Body of pancreas (tissue), 4 donors: Measurements from ENCODE around the gene WDR33. TPM values are rescaled to one million over a fixed set of nuclear protein-coding genes. Genes with fewer than 3 reads are reported as not detected.

Experiments
- ATAC-seq: fragments of 150-250 bp; one replicate; pipeline ENCODE4 v1.9.1; 2016
- DNase-seq, 4 donors: peaks; one replicate each; pipeline ENCODE4 v3.0.0-alpha.2; 2019
- H3K27ac ChIP-seq, 4 donors: fragments of 200-600 bp; sonication (generic); 1 replicate in 3 of 4; 2 replicates in 1 of 4; pipeline versions ENCODE4 v1.5.1 to v1.6.1; 2016 to 2019; ENCODE audit warnings: mild to moderate bottlenecking in 1 of 4, mixed read lengths in 1 of 4, moderate library complexity in 1 of 4
- H3K27me3 ChIP-seq, 2 donors: fragments of 200-600 bp; sonication (generic); one replicate each; pipeline ENCODE4 v1.6.0; 2016; ENCODE audit warnings: mild to moderate bottlenecking in 1 of 2
- H3K36me3 ChIP-seq, 2 donors: fragments of 200-600 bp; sonication (generic); replicated peaks in 1 of 2; 2 replicates each; pipeline ENCODE4 v1.5.1; 2016; ENCODE audit warnings: low read depth in 2 of 2; ENCODE audit not compliant: insufficient read depth in 1 of 2
- H3K4me1 ChIP-seq: fragments of 200-600 bp; sonication (generic); one replicate; pipeline ENCODE4 v1.6.0; 2016
- H3K4me3 ChIP-seq, 2 donors: fragments of 200-600 bp; sonication (generic); 1 replicate in 1 of 2; 2 replicates in 1 of 2; pipeline ENCODE4 v1.5.1; 2016 to 2019
- H3K9me3 ChIP-seq, 3 donors: fragments of 200-600 bp; sonication (generic); 1 replicate in 2 of 3; 2 replicates in 1 of 3; pipeline ENCODE4 v1.5.1; 2016
- POLR2A ChIP-seq, 3 donors: fragments of 450-650 bp; IDR thresholded peaks; one replicate each; pipeline ENCODE4 v1.6.1; 2016; ENCODE audit warnings: antibody characterized with exemption in 3 of 3, mild to moderate bottlenecking in 2 of 3
- WGBS, 2 donors: methylation state at CpG; one replicate each; pipeline ENCODE4 v1.1.5; 2017; 5-methylcytosine and 5-hydroxymethylcytosine counted together
- intact Hi-C: fragments of 100-400 bp; cut with DNase I; formaldehyde crosslinking; loops from one replicate; pipeline ENCODE4 v1.15.1; 2023
- total RNA-seq, 2 donors: library from RNA; depleted of rRNA; stranded (reverse); fragments of >200 nt; gene quantifications; one replicate each; pipeline ENCODE4 v1.1.0, GENCODE V29; 2016
- TF ChIP-seq, protein P1 (sequence below), 7 experiments: fragments of 450-650 bp in 4 of 7; fragments of 200-600 bp in 3 of 7; sonication (generic) in 3 of 7; IDR thresholded peaks; one replicate each; pipeline ENCODE4 v1.5.1; 2016 to 2019; ENCODE audit warnings: antibody characterized with exemption in 7 of 7

WDR33 gene
- total RNA-seq, 2 donors from 2014 or later: 31.6 to 37.1 TPM

DNA sequence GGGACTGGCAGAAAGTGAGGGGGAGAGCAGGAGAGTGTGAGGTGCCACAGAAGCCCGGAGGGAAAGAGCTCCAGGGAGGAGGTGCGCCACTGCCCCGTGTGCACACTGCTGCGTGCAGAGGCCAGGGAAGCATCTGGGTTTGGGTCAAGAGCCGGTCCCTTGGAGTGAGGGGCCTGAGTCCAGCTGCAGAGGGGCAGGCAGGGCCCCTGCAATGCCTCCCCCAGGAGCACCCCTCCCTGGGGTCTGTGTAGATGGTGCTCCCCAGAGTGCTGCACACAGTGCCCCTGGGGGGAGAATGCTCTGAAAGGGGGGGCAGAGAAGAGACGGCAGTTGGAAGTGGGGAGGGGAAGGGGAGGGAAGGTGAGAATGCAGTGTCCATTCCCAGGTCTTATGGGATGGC, 132.0 kb downstream of the WDR33 start:
- no peaks in the 10 kb centered on the region for H3K36me3 ChIP-seq
- H3K4me3 ChIP-seq: no peak overlapping the region
- peaks cover 26% of the 10 kb centered on the region for H3K4me1 ChIP-seq
- no peak for DNase-seq
- peaks cover 0 to 6% of the 10 kb centered on the region in 2 donors for H3K27me3 ChIP-seq
- intact Hi-C loops: no loop called here
- no peak for TF ChIP-seq POLR2A (IDR thresholded peaks at IDR 0.05)
- TF ChIP-seq, protein P1, sequence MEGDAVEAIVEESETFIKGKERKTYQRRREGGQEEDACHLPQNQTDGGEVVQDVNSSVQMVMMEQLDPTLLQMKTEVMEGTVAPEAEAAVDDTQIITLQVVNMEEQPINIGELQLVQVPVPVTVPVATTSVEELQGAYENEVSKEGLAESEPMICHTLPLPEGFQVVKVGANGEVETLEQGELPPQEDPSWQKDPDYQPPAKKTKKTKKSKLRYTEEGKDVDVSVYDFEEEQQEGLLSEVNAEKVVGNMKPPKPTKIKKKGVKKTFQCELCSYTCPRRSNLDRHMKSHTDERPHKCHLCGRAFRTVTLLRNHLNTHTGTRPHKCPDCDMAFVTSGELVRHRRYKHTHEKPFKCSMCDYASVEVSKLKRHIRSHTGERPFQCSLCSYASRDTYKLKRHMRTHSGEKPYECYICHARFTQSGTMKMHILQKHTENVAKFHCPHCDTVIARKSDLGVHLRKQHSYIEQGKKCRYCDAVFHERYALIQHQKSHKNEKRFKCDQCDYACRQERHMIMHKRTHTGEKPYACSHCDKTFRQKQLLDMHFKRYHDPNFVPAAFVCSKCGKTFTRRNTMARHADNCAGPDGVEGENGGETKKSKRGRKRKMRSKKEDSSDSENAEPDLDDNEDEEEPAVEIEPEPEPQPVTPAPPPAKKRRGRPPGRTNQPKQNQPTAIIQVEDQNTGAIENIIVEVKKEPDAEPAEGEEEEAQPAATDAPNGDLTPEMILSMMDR (IDR thresholded peaks at IDR 0.05): no peak
- WGBS, 2 donors: 81 to 84% methylated on average over 6 of the region's 6 CpGs
- no peak for ATAC-seq
- no peak overlapping the region for H3K27ac ChIP-seq
- H3K9me3 ChIP-seq: no peaks in the 10 kb centered on the region

DNA sequence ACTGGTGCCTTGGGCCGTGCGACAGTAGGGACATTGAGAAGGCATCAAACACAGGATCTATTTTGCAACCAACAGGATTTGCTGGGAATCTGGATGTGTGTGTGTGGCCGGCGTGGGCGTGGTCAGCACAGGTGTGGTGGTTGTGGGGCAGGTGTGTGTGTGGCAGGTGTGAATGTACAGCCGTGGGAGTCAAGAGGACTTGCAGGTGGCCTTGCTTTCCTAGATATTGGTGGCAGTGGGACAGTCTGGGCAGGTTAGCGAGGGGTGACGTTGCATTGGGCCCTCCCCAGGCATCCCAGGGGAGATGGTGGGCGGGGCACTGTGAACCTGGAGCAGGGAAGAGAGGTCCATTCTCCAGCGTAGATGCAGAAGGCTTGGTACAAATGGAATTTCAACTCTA, 132.4 kb downstream of the WDR33 start:
- intact Hi-C loops: no loop called here
- no peak for TF ChIP-seq POLR2A (IDR thresholded peaks at IDR 0.05)
- TF ChIP-seq, protein P1 (IDR thresholded peaks at IDR 0.05): no peak
- Histone ChIP-seq H3K27ac (no peak overlapping the region), H3K36me3 (no peaks in the 10 kb centered on the region), H3K27me3 (peaks cover 0 to 6% of the 10 kb centered on the region in 2 donors), H3K4me1 (peaks cover 21% of the 10 kb centered on the region), H3K4me3 (no peak overlapping the region), H3K9me3 (no peaks in the 10 kb centered on the region)
- ATAC-seq (no peak), DNase-seq (no peak)
- 72 to 73% methylated on average over 10 of the region's 10 CpGs for WGBS, 2 donors

DNA sequence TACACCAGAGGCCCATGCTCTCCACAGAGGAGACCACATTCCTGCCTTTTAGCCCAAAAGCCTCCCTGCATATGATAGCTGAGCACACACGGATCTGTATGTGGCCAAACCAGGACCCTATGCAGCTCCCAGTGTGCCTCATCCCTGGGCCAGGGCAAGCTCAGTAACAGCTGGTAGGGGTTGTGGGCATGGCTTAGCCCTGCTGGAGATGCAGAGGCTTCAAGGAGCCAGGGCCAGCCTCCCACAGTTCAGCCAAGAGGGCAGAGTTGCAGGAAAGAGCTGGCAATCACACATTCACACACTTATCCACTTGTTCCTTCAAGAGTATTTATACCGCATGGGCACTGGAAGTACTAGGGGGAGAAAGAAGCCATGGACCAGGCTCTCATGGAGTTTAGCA, 134.1 kb downstream of the WDR33 start:
- H3K27ac ChIP-seq: no peak overlapping the region
- DNase-seq (no peak), ATAC-seq (no peak)
- 61 to 97% methylated on average over 2 of the region's 2 CpGs for WGBS, 2 donors
- TF ChIP-seq POLR2A (IDR thresholded peaks at IDR 0.05): no peak
- TF ChIP-seq, protein P1 (IDR thresholded peaks at IDR 0.05): no peak
- H3K27me3 ChIP-seq: peaks cover 0 to 6% of the 10 kb centered on the region in 2 donors
- intact Hi-C loops: no loop called here
- H3K4me1 ChIP-seq: peaks cover 13% of the 10 kb centered on the region
- H3K36me3 ChIP-seq: no peaks in the 10 kb centered on the region
- H3K9me3 ChIP-seq: no peaks in the 10 kb centered on the region
- no peak overlapping the region for H3K4me3 ChIP-seq

DNA sequence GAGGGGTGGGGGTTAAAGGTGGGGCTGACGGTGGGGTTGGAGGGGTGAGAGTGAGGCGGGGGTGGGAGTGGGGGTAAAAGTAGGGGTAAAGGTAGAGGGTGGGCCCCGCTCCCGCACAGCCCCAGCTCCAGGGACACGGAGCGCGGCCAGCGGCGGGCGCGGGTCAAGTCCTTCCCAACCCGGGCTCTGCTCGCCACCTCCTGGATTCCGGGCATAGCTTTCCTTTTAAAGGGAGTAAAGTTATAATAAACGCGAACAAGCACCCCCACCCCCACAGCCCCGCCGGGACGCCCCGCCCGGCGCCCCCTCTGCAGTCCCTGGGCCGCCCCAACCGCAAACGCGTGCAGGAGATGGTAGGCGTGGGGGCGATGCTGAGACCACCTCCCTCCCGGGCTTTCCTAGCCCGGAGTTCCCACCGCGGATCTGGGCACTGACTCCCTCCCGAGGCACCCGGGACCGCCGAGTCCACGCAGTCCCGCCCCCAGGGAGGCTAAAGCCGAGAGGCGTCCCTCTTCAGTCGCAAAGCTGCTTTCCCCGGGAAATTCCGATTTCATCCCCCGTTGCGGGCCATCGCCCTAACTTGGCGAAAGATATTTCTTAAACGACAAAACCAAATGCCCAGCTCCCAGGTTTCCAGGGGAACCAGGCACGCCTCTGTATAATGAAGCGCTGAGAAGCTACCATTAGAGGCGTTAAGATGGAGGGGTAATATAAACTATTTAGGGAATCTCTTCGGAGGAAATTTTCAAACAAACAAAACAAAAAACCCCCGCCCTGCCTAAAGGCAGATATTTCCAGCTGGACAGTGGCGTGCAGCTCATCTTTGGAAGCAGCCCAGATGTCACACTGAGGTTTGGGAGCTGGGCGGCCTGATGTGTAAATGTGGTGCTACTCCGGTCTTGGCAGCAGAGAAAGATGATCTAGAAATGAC, 135.4 kb downstream of the WDR33 start, which contains the start of gene LIMS2:
TSS of gene LIMS2 (minus strand) at position 200 of the 931 bp plus-strand sequence. CDS start 506 bp downstream, outside the sequence.
- intact Hi-C loops: no loop called here
- Histone ChIP-seq H3K4me1 (peaks cover 13% of the 10 kb centered on the region), H3K36me3 (no peaks in the 10 kb centered on the region), H3K4me3 (peak within 1 kb of the TSS in 1 of 2 donors; percentile 32), H3K9me3 (no peaks in the 10 kb centered on the region), H3K27me3 (peaks cover 0 to 6% of the 10 kb centered on the region in 2 donors), H3K27ac (peak within 1 kb of the TSS in 2 of 4 donors; percentile 24 to 28)
- 2 to 4% methylated on average over 30 to 56 of the region's 56 CpGs for WGBS, 2 donors
- ATAC-seq (peak; percentile 45), DNase-seq (peak in 2 of 4 donors; percentile 28 to 41)
- TF ChIP-seq, protein P1 (IDR thresholded peaks at IDR 0.05): peak in 1 of 7 experiments; percentile 8
- no peak for TF ChIP-seq POLR2A (IDR thresholded peaks at IDR 0.05)
